Ovary (tissue), 3 donors: ENCODE measurements around the gene C1QTNF12.

Source experiments
- CTCF ChIP-seq, 3 donors: fragments of 450-650 bp in 2 of 3; fragments of 200-600 bp in 1 of 3; IDR thresholded peaks; one replicate each; pipeline versions ENCODE4 v1.5.1 to v1.8.0; 2016 to 2022; ENCODE audit warnings: antibody characterized with exemption in 3 of 3, mild to moderate bottlenecking in 1 of 3
- EP300 ChIP-seq: sonication (generic); formaldehyde crosslinking; IDR thresholded peaks from one replicate; pipeline ENCODE4 v1.6.1; 2017; ENCODE audit warnings: antibody characterized with exemption
- POLR2A ChIP-seq: fragments of 450-650 bp; IDR thresholded peaks from one replicate; pipeline ENCODE4 v1.6.1; 2017; ENCODE audit warnings: antibody characterized with exemption, mild to moderate bottlenecking, moderate library complexity
- donor health status: DM: no; HTN: no; CAD: no.

GRCh38 chr1:1200876-1201810, 45.4 kb downstream of the C1QTNF12 start:
- TF ChIP-seq CTCF (IDR thresholded peaks at IDR 0.05): no peak
- no peak for TF ChIP-seq POLR2A
- no peak for TF ChIP-seq EP300
